Dendritic cell treated with granulocyte-macrophage colony-stimulating factor and Interleukin-4, amounts not matched to agents 40 ng/mL and 50 ng/mL, for 4 days (primary cell): ENCODE data around the gene SYNE3.
A peak's percentile ranks its signal among the peaks of the same experiment; 100 is the strongest.

Experiments
- H3K27ac Mint-ChIP-seq: one replicate; pipeline ENCODE4 v1.8.0; 2022; ENCODE audit warnings: mild to moderate bottlenecking, mixed read lengths
- H3K27me3 Mint-ChIP-seq: one replicate; pipeline ENCODE4 v1.8.0; 2022; ENCODE audit warnings: mild to moderate bottlenecking, mixed read lengths
- H3K36me3 Mint-ChIP-seq: one replicate; pipeline ENCODE4 v1.8.0; 2022; ENCODE audit warnings: low read depth, mixed read lengths
- H3K4me1 Mint-ChIP-seq: one replicate; pipeline ENCODE4 v1.8.0; 2022; ENCODE audit warnings: low read depth, mixed read lengths
- H3K4me3 Mint-ChIP-seq: one replicate; pipeline ENCODE4 v1.8.0; 2022; ENCODE audit warnings: mild to moderate bottlenecking, moderate library complexity, mixed read lengths
- H3K9me3 Mint-ChIP-seq: one replicate; pipeline ENCODE4 v1.8.0; 2022; ENCODE audit warnings: mixed read lengths
- intact Hi-C: fragments of 100-400 bp; cut with micrococcal nuclease; formaldehyde crosslinking; loops from one replicate; pipeline ENCODE4 v1.15.0; 2022

SYNE3 gene

GRCh38 chr14:95491936-95492608 is 24.4 kb downstream of the SYNE3 start:
- Mint-ChIP-seq H3K4me3 (no peak overlapping the region), H3K27ac (no peak overlapping the region), H3K27me3 (no peaks in the 10 kb centered on the region), H3K36me3 (peaks cover 32% of the 10 kb centered on the region), H3K4me1 (peaks cover 78% of the 10 kb centered on the region), H3K9me3 (no peaks in the 10 kb centered on the region)
- intact Hi-C loops: no loop called here

- Mint-ChIP-seq H3K27ac (peak overlapping the region; percentile 0), H3K36me3 (peaks cover 43% of the 10 kb centered on the region), H3K9me3 (no peaks in the 10 kb centered on the region), H3K27me3 (no peaks in the 10 kb centered on the region), H3K4me1 (peaks cover 78% of the 10 kb centered on the region), H3K4me3 (no peak overlapping the region)
- intact Hi-C loops: no loop called here
Measured at GRCh38 chr14:95490727-95491451, 25.6 kb downstream of the SYNE3 start.

GRCh38 chr14:95490138-95490509 is 26.3 kb downstream of the SYNE3 start:
- peak overlapping the region; percentile 22 for H3K27ac Mint-ChIP-seq
- H3K36me3 Mint-ChIP-seq: peaks cover 51% of the 10 kb centered on the region
- intact Hi-C loops: no loop called here
- no peaks in the 10 kb centered on the region for H3K9me3 Mint-ChIP-seq
- H3K27me3 Mint-ChIP-seq: no peaks in the 10 kb centered on the region
- H3K4me3 Mint-ChIP-seq: no peak overlapping the region
- H3K4me1 Mint-ChIP-seq: peaks cover 78% of the 10 kb centered on the region

GRCh38 chr14:95489214-95490137 is 27.0 kb downstream of the SYNE3 start:
- H3K27me3 Mint-ChIP-seq: no peaks in the 10 kb centered on the region
- no peaks in the 10 kb centered on the region for H3K9me3 Mint-ChIP-seq
- intact Hi-C loops: no loop called here
- no peak overlapping the region for H3K4me3 Mint-ChIP-seq
- peaks cover 74% of the 10 kb centered on the region for H3K4me1 Mint-ChIP-seq
- peak overlapping the region; percentile 22 for H3K27ac Mint-ChIP-seq
- H3K36me3 Mint-ChIP-seq: peaks cover 57% of the 10 kb centered on the region

GRCh38 chr14:95488376-95489213 is 27.9 kb downstream of the SYNE3 start:
- H3K4me3 Mint-ChIP-seq: no peak overlapping the region
- no peaks in the 10 kb centered on the region for H3K27me3 Mint-ChIP-seq
- H3K27ac Mint-ChIP-seq: peak overlapping the region; percentile 22
- no peaks in the 10 kb centered on the region for H3K9me3 Mint-ChIP-seq
- intact Hi-C loops: no loop called here
- peaks cover 60% of the 10 kb centered on the region for H3K36me3 Mint-ChIP-seq
- H3K4me1 Mint-ChIP-seq: peaks cover 77% of the 10 kb centered on the region

GRCh38 chr14:95487669-95488084 is 28.8 kb downstream of the SYNE3 start:
- no peaks in the 10 kb centered on the region for H3K9me3 Mint-ChIP-seq
- H3K4me3 Mint-ChIP-seq: no peak overlapping the region
- peaks cover 60% of the 10 kb centered on the region for H3K36me3 Mint-ChIP-seq
- H3K27ac Mint-ChIP-seq: peak overlapping the region; percentile 70
- H3K4me1 Mint-ChIP-seq: peaks cover 86% of the 10 kb centered on the region
- no peaks in the 10 kb centered on the region for H3K27me3 Mint-ChIP-seq
- intact Hi-C loops: no loop called here

GRCh38 chr14:95486875-95487668 is 29.4 kb downstream of the SYNE3 start:
- intact Hi-C loops: no loop called here
- Mint-ChIP-seq H3K9me3 (no peaks in the 10 kb centered on the region), H3K36me3 (peaks cover 54% of the 10 kb centered on the region), H3K27ac (peak overlapping the region; percentile 70), H3K27me3 (no peaks in the 10 kb centered on the region), H3K4me3 (no peak overlapping the region), H3K4me1 (peaks cover 87% of the 10 kb centered on the region)

GRCh38 chr14:95485222-95485819 is 31.1 kb downstream of the SYNE3 start:
- Mint-ChIP-seq H3K9me3 (no peaks in the 10 kb centered on the region), H3K4me1 (peaks cover 89% of the 10 kb centered on the region), H3K27ac (no peak overlapping the region)

GRCh38 chr14:95484296-95484695 is 32.2 kb downstream of the SYNE3 start:
- peaks cover 89% of the 10 kb centered on the region for H3K4me1 Mint-ChIP-seq
- peaks cover 68% of the 10 kb centered on the region for H3K36me3 Mint-ChIP-seq
- H3K9me3 Mint-ChIP-seq: no peaks in the 10 kb centered on the region
- H3K27ac Mint-ChIP-seq: peak overlapping the region; percentile 56
- no peaks in the 10 kb centered on the region for H3K27me3 Mint-ChIP-seq
- H3K4me3 Mint-ChIP-seq: no peak overlapping the region
- intact Hi-C loops: loop anchor here (5.0 kb wide), 1 partner anchor 43 kb away; no protein-coding TSS in a partner anchor

More at GRCh38 chr14:95485222-95485819, 31.1 kb downstream of the SYNE3 start:
- Mint-ChIP-seq H3K36me3 (peaks cover 58% of the 10 kb centered on the region), H3K4me3 (no peak overlapping the region), H3K27me3 (no peaks in the 10 kb centered on the region)
- intact Hi-C loops: no loop called here

GRCh38 chr14:95483309-95484165 is 32.9 kb downstream of the SYNE3 start:
- Mint-ChIP-seq H3K36me3 (peaks cover 73% of the 10 kb centered on the region), H3K9me3 (no peaks in the 10 kb centered on the region), H3K4me1 (peaks cover 81% of the 10 kb centered on the region), H3K27ac (peak overlapping the region; percentile 63), H3K4me3 (no peak overlapping the region), H3K27me3 (no peaks in the 10 kb centered on the region)
- intact Hi-C loops: loop anchor here (5.0 kb wide), 1 partner anchor 44 kb away; no protein-coding TSS in a partner anchor

GRCh38 chr14:95482627-95483308 is 33.7 kb downstream of the SYNE3 start:
- Mint-ChIP-seq H3K9me3 (no peaks in the 10 kb centered on the region), H3K36me3 (peaks cover 80% of the 10 kb centered on the region), H3K27ac (peak overlapping the region; percentile 63), H3K27me3 (no peaks in the 10 kb centered on the region), H3K4me1 (peaks cover 76% of the 10 kb centered on the region), H3K4me3 (no peak overlapping the region)
- intact Hi-C loops: loop anchor here (5.0 kb wide), 1 partner anchor 45 kb away; no protein-coding TSS in a partner anchor
